NCI-H526 treated with DMSO at 0.1 percent for 48 hours (cell line): ENCODE measurements around the gene ZNF385B.
"Not testable (repeated sequence)": the region's sequence is repeated elsewhere in the genome, so short reads cannot be mapped to it uniquely, and the experiment has no call there.

Source experiments
- DNase-seq: peaks from one replicate; lab custom pipeline; 2025; lab: John Stamatoyannopoulos, UW

Gene ZNF385B

DNA sequence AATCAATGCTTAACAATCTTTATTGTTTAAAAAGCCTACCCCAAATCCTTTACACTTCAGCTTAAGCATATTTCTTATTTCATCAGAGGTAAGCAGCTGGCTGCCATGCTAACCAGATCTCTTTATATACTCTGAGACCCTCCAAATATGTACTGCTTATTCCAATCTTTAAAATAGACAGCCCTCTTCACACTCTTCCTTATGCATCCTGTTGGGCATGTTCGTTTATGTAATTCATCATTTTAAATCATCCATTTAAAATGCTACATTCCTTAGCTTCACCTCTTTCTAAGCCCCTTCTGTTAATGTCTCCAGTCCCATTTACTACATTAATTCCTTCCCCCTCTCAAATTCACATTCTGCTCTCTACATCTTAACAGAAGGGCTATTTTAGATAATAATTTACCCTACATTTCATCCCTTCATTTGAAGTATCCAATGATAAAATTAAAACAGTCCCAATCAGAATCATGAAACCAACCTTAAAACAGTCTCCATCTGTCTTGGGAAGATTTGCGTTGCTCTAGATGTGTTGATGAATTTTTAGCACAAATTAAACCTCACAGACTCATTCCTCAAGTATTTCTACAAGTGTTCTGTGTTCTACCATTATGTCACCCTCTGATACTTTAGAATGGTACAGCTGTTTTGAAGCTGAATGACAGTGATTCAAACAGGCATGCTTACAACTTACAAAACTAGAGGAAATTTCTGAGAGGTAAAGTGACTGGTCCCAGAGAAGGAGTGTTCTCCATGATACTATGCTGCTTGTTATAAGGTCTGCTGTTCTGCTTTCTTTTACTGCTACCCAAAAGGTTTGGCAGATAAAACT, 59.1 kb downstream of the ZNF385B start:
- DNase-seq = no peak

DNA sequence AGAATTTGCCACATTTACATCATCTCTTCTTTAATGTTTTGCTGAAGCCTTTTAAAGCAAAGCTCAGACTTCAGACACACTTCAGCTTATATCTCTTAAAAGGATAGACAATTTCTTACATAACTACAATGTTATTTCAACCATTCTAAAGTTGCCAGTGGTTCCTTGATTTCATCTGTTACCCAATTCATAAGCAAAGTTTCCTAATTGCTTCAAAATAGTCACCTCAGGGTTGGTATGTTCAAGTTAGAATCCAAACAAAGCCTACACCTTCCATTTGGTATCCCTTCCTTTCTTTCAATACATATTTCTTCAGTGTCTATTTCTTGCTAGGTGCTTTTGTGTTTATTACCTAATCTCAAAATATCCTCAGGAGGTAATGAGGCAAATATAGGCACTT, 60.6 kb downstream of the ZNF385B start:
- DNase-seq = no peak

DNA sequence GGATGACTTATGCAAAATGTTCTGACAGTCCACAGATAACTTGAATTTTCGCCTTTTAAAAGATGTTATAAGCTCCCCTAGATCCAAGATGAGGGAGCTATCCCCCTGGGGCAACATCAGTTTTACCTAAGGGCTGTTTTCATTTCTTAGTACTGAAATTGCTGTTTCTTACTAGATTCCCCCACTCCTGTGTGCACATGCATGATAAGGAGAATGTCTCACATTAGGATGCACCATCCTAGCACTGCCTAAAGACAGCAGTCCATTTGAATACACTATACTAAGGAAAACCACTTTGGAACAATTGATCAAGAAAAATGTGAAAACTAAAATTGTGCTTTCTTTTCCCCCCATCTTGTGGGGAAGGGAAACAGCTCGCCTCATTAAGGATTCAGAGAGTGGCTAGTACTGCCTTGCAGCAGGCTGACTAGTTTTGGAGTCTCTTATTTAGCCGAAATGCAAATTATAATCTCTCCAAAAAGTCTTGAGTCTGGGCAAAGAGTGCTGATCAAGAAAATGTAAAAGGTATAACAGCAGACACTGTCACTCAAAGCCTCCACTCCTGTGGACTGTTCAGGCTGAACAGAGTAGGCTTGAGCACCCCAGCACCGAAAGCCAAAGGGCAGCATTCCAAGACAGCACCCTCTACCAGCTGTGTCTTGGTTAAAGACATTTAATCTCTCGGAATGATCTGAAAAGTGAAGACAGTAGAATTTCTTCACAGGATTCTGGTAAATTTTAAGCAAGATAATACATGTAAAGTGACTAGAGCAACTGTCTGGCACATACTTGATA, 65.0 kb downstream of the ZNF385B start:
- DNase-seq = no peak

DNA sequence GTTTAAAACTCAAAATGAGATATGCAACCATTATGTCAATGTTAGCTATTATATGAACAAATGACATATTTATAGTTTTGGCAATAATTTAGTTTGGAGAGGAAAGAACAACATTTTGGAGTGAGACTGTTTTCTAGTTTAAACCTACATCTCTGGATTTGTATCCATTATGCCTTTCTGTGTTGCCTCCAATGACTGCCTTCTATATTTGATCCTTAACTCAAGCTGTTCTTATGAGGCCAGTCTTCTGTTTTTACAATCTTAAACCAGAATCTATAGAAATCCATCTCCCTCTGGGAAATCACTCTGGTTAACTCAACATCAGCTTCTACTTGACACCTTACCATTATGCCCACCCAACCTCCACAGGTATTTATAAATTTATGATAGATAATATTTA, 67.5 kb downstream of the ZNF385B start:
- DNase-seq = no peak

DNA sequence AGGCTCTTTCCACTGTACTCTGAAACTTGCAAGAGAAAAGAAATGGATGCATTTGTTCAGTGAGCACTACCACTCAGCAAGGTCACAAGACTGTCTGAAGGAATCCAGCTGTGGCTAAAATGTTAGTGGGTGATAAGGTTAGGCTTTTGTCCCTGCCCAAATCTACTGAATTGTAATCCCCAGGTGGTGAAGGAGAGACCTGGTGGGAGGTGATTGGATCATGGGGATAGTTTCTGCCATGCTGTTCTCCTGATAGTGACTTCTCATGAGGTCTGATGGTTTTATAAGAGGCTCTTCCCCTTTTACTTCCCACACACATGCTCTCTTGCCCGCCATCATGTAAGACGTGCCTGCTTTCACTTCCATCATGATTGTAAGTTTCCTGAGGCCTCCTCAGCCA, 68.2 kb downstream of the ZNF385B start:
- DNase-seq = no peak

DNA sequence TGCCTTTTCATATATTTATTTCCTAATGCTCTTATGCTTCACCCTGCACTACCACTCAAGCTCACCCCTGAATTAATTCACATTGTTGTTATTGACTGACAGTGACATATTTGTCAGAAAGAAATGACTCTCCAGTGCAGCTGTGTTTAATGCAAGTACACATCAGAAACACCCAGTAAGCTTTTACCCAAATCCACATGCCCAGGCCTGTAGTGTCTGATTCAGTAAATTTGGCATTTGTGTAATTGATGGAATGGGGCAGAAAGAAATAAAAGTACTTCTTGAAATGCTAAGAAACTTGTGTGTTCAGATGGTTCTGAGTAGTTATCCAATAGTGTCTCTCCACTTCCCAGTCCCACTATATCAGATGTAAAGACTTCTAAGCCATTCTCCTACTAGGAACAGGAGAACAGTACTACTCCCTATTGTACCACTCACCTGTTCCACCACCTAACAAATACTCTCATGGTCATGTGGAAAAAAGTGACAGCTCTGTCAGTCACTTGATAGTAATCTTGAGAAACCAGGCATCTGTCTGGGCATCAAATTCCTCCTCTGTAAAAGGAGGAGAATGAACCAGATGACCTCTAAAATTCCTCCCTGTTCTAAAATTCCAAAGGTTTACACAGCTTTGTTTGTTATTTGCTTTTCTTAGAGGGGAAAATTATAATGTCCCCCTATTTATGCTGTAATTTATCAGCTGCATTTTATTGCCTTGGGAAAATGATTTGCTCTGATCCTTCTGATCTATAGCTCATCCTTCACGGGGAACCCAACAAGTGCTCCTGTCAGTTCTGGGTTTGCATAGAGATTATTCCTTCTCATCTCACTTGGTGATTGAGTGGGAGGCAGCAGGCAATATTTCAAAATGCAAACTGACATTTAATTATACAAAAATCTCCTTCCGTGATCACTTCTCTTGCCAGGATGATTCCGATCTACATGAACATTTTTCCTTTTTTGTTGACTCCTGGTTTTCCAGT, 70.9 kb downstream of the ZNF385B start:
- no peak for DNase-seq

DNA sequence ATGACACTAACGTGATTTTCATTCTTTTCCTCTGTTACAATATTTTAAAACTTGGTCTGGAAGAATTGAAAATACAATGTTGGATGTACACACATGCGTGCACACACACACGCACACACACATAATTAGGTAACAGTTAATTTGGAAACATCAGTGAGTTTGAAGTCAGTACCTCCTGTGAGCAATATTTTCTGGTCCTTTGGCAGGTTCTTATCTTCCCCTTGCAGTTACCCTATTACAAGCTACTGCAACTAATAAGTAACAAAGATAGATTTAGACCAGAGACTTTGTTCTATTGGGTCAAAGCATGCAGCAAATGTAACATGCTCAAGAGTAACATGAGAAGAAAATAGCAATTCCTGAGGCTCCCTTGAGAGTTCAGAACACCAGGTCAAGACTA, 73.3 kb downstream of the ZNF385B start:
- DNase-seq = no peak

DNA sequence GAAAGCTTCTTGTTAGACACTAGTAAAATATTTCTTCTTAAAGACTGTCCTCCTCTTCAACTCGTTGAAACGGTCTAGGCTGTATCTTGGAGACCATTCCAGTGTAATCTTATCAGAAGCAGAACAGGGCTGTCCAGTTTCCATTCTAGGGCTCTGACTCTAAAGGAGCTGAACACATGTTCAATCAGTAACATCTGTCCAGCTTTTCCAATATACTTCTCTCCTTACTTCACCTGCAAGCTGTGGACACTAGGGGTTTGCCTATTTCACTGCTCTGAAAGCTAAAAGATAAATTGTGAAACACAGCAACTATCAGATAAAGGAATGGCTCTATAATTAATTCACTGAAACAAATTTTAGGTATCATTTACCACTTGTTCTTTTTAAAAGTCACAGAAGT, 73.8 kb downstream of the ZNF385B start:
- DNase-seq = no peak

DNA sequence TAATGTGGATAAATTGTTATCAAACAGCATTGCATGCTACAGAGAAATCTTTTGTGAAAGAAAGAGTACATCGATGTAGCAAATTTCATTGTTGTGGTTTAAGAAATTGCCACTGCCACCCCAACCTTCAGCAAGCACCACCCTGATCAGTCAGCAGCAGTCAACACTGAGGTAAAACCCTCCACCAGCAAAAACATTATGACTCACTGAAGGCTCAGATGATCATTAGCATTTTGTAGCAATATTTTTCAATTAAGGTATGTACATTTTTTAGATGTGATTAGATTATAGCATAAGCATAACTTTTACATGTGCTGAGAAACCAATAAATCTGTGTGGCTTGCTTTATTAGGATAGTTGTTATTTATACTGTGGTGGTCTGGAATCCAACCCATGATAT, 75.5 kb downstream of the ZNF385B start:
- no peak for DNase-seq

DNA sequence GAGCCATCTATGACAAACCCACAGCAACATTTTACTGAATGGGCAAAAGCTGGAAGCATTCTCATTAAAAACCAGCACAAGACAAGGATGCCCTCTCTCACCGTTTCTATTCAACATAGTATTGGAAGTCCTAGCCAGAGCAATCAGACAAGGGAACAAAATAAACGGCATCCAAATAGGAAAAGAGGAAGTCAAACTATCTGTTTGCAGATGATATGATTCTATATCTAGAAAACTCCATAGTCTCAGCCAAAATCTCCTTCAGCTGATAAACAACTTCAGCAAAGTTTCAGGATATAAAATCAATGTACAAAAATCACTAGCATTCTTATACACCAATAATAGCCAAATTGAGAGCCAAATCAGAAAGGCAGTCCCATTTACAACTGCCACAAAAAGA, 79.1 kb downstream of the ZNF385B start:
- not testable (repeated sequence) for DNase-seq

DNA sequence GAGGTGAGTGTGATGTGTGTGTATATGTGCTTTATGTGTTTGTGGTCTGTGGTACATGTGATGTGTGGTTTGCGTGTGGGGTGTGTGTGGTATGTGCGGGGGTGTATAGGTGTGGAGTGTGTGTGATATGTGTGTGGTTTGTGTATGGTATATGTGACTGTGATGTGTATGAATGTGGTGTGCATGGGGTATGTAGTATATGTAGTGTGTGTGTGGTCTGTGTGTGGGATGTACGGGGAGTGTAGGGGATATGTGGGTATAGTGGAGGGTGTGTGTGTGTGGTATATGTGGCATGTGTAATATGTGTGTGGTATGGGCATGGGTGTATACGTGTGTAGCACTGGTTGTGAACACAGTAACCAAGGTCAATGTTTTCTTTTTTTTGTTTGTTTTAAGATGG, 87.4 kb downstream of the ZNF385B start:
- no peak for DNase-seq

DNA sequence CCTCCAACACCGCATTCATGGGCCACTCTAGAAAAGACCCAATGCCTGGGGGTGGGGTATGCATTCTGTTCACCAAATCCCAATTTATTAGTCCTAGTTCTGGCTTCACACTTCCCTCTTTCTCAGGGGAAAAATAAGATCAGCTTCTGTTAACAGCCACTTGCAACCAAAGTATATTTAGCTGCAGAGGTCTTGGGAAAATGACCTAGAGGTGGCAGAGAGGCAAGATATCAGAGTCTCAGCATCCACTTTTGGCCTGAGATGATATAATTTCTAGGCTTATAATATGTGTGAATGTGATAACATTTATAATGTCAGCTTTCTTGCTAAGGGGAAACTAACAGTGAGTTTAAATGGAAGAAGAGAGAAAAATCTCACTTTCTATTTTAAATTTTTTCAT, 89.1 kb downstream of the ZNF385B start:
- no peak for DNase-seq

DNA sequence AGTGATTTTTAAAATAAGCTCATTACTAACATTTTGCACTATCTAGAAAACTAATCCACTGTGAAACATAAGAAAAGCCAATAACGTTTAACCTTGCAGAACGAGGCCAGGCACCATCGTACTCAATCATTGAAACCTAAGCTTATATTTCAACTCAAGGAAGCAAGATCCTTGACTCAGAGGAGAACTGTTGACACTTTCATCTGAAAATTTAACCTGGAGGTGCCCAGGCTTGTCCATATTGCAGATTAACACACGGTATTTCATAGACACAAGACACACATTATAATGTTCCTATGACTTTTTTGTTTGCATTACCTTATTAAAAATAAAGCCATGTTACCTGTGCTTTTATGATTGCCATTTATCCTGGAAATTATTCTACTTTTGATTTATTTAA, 89.6 kb downstream of the ZNF385B start:
- DNase-seq = no peak

DNA sequence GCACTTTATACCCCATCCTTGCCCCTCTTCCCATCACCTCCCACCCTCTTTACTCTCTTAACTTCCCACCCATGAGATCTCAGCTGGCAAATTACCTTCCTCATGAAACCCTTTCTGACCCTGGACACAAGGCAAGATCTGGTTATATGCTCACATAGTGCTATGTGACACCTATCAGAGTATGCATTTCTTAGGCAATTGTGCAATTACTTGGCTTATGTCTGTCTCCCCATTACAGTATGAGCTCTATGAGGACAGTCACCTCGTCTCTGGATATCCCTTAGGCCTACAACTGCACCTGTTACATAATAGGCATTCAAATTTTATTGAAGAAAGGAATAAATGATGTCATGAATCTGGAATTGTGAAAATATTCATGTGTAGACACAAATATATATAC, 91.4 kb downstream of the ZNF385B start:
- DNase-seq = no peak

DNA sequence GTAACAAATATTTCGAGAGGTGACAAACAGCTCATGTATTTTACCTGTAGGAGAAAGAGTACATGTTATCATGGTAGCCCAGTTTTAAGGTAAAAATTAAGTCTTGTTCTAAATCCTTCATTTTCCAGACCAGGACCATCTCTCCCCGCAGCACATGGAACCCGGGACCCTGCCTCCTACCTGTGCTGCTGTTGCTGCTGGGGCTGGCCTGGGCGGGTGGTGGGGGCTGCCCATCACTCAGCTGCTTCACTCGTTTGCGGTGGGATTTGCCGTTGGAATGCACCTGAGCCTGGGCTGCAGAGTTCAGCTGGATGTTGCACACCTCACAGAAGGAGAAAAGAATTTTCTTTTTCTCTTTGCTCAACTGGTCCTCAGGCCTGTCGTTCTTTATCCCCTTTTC, 92.1 kb downstream of the ZNF385B start:
- DNase-seq = no peak

DNA sequence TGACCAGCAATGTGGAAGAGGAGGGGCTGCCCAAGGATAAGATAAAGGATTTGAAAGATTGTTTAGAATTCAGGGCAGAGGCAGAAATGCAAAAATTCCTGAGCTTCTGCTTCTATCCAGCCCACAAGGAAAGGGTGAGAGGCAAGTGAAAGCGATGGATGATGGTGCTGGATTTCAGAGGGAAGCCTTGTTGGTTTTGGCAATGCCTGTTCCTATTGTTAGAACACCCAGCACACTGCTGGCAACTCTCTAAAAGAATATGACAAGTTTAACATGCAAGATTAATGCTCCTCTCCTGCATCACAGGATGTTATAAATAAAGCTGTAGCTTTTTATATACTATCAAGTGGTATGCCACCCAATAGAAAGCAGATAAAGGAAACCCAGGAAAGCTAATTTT, 92.6 kb downstream of the ZNF385B start:
- no peak for DNase-seq

DNA sequence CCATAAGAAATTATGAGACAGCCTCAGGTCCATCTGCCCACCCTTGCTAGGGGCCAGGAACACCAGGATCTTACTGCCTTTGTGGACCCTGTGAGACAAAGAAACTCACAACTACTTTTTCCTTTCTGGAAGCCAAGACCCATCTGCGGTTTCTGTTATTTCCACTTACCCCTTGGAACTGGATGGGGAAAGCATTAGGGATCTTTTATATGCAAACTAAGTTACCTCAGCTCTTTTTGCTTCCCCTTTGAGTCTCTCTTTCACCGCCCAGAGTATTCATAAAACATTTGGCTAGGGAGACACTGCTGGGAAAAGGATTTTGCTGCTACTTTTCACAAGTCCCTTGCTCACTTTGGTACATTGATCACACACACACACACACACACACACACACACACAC, 95.7 kb downstream of the ZNF385B start:
- DNase-seq = no peak

DNA sequence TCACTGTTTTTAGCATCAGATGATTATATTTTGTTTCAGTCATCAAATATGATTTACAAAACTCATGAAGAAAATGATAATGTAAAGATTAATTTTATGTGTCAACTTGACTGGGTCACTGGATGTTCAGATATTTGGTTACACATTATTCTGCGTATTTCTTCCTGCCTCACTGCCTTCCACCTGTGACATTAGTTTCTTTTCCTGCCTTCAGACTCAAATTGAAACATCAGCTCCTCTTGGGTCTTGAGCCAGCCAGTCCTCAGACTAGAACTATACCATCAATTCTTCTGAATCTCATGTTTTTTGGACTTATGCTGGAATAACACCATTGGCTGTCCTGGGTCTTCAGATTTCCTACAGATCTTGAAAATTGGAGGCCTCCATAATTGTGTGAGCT, 96.7 kb downstream of the ZNF385B start:
- DNase-seq = no peak

DNA sequence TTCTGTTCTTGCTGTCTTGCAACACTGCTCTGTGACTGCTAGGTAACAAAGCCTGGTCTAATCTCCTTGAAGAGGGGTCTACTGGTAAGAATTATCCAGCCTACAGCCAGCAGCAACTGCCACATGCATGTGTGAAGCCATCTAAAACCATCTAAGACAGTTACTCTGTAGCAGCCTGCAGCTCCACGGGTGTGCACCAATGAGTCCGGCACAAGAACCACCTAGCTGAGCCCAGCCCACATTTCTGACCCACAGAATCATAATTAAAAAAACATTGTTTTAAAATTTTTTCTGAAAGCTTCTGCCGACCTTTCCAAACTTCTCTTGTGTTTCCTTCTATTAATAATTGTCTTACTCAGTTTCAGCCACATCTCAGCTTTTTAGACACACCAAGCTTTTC, 102.8 kb downstream of the ZNF385B start:
- DNase-seq = no peak

DNA sequence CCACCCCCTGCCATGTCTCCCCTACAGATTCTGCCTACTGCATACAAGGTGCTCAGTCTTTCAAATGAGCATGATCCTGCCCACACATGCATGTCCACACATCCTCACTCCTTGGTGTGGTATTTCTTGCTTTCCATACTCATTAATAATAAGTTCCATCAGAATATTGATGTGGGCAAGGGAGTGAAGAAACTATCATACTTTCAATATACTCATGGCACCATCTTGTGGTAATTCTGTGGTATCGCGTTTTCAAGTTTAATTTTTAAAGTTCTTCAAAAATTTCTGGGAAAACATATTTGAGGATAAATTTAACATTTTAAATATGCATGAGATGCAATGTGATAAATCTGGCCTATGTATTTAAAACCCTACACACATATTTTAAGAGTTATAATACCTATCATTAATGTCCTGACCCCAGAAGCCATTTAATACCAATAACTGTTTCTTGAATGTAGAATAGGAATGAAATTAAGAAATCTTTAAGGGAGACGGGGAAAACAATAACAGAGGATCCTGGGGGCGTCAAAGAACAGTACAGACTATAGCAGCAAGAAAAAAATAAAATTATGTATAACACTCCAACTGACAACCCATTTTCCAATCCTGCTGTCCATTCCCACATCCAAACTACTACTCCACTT, 110.1 kb downstream of the ZNF385B start:
- DNase-seq = peak; percentile 27

DNA sequence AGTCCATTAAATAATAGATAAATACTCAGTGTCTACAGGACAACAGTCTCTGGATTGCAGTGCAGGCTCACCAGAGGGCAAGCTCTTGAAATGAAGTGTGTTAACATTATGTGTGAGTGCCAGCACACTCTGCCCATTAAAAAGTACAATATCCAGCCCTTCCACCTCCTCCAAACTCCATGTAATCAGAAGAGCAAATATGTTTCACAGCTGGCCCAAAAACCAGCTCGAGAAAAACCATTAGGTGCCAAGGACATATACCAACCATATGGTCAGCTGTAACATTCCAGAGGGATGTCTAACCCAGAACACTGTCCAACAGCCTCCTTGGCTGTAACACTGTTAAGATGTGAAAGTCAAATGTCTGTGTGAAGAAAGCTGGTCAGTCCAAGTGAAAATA, 112.2 kb downstream of the ZNF385B start:
- DNase-seq = no peak

DNA sequence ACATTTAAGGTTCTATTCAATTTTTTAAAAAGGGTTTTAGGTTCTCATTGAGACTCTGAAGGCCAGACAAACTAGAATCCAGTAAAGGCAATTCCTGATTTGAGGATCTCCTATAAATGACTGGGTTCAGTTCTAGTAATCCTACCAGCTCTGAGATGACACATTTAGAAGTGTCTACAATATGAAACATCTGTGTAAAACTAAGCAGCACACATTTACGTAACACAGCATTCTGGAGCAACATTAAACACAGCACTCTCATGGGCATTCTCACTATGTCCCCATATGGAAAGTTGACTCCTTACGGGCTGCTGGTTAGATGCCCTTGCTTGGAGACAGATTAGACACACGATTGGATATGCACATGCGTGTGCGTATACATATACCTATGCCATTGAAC, 114.4 kb downstream of the ZNF385B start:
- no peak for DNase-seq
